GM10248 (cell line): ENCODE data around the gene ERICH2.
"Not testable (repeated sequence)": the region's sequence is repeated elsewhere in the genome, so short reads cannot be mapped to it uniquely, and the experiment has no call there.

Experiments used
- CTCF ChIA-PET: fragments of 300-600 bp; sonication (Branson Sonifier 250); formaldehyde crosslinking; extraction: SDS; loops from one replicate; lab custom pipeline; 2021; ENCODE audit warnings: antibody characterized with exemption; lab: Yijun Ruan, JAX
- POLR2A ChIA-PET: fragments of 350-650 bp; sonication (Branson Sonifier 250); formaldehyde crosslinking; extraction: SDS; loops from one replicate; lab custom pipeline; 2020; ENCODE audit warnings: antibody characterized with exemption; lab: Yijun Ruan, JAX
- DNase-seq: peaks from one replicate; pipeline ENCODE4 v3.0.0; 2012; ENCODE audit errors: extremely low spot score
- CTCF ChIP-seq: IDR thresholded peaks from 2 replicates; pipeline ENCODE4 v1.5.1; 2012; ENCODE audit warnings: mild to moderate bottlenecking, low read depth; ENCODE audit errors: extremely low read depth, missing control alignments, control extremely low read depth

Gene ERICH2

GRCh38 chr2:170770008-170770605, at the start of gene ERICH2:
TSS of gene ERICH2 (plus strand) at chr2:170770378. CDS start at chr2:170770682, 304 bp downstream.
- no peak for TF ChIP-seq CTCF
- CTCF ChIA-PET = interaction anchor here (1.4 kb wide), 1 partner anchor 10 kb away, joined by 3 read pairs; no protein-coding TSS in a partner anchor
- DNase-seq = peak; percentile 69
- POLR2A ChIA-PET = no interaction called here

- DNase-seq = no peak
- no peak for TF ChIP-seq CTCF
- ChIA-PET POLR2A (no interaction called here), CTCF (no interaction called here)
Measured at GRCh38 chr2:170721678-170722077, 48.5 kb upstream of the ERICH2 start.

- TF ChIP-seq CTCF = no peak
- no peak for DNase-seq
- ChIA-PET CTCF (no interaction called here), POLR2A (no interaction called here)
Measured at GRCh38 chr2:170722301-170722700, 47.9 kb upstream of the ERICH2 start.

GRCh38 chr2:170723446-170723958, 46.7 kb upstream of the ERICH2 start:
- CTCF ChIA-PET = interaction anchor here (1.3 kb wide), 2 partner anchors 12 to 314 kb away, joined by 3 to 4 read pairs; no protein-coding TSS in a partner anchor
- POLR2A ChIA-PET = no interaction called here
- DNase-seq = no peak
- TF ChIP-seq CTCF = no peak

- CTCF ChIA-PET = no interaction called here
- TF ChIP-seq CTCF = no peak
- DNase-seq = no peak
- POLR2A ChIA-PET = no interaction called here
Measured at GRCh38 chr2:170733798-170734600, 36.2 kb upstream of the ERICH2 start.

GRCh38 chr2:170734601-170735000, 35.6 kb upstream of the ERICH2 start:
- CTCF ChIA-PET, POLR2A ChIA-PET, DNase-seq: not testable (repeated sequence)

- no peak for TF ChIP-seq CTCF
- ChIA-PET CTCF (interaction anchor here (1.3 kb wide), 1 partner anchor 10 kb away, joined by 4 read pairs; no protein-coding TSS in a partner anchor), POLR2A (no interaction called here)
- no peak for DNase-seq
Measured at GRCh38 chr2:170736628-170737027, 33.5 kb upstream of the ERICH2 start.
